Fibroblast of lung (primary cell): Measurements from ENCODE around the gene SC5D. TPM values are rescaled to one million over a fixed set of nuclear protein-coding genes. Genes with fewer than 3 reads are reported as not detected.

Experiments
- DNase-seq, 2 donors: peaks; one replicate each; pipeline versions ENCODE4 v3.0.0 to v3.0.0-alpha.2; 2010; ENCODE audit warnings: low read depth in 2 of 2
- H2AFZ ChIP-seq: 2 replicates; pipeline ENCODE4 v1.5.1; 2012; ENCODE audit warnings: low read length, control low read depth, inconsistent platforms
- H3K27ac ChIP-seq: 2 replicates; pipeline ENCODE4 v1.5.1; 2011; ENCODE audit warnings: low read length, control low read depth; ENCODE audit not compliant: insufficient read depth
- H3K27me3 ChIP-seq: 2 replicates; pipeline ENCODE4 v1.5.1; 2011; ENCODE audit warnings: mild to moderate bottlenecking, low read length; ENCODE audit not compliant: control insufficient read depth, insufficient read depth
- H3K36me3 ChIP-seq: 2 replicates; pipeline ENCODE4 v1.5.1; 2011; ENCODE audit warnings: low read length; ENCODE audit not compliant: control insufficient read depth, insufficient read depth
- H3K4me1 ChIP-seq: 2 replicates; pipeline ENCODE4 v1.5.1; 2011; ENCODE audit warnings: low read length; ENCODE audit not compliant: control insufficient read depth, insufficient read depth; ENCODE audit errors: extremely low read depth
- H3K4me2 ChIP-seq: 2 replicates; pipeline ENCODE4 v1.5.1; 2011; ENCODE audit warnings: low read length, control low read depth; ENCODE audit not compliant: insufficient read depth; ENCODE audit errors: extremely low read depth
- H3K4me3 ChIP-seq, 4 experiments: fragments of 200-600 bp in 1 of 4; sonication (generic) in 1 of 4; replicated peaks in 1 of 4; 2 replicates each; pipeline ENCODE4 v1.5.1; 2011 to 2016; ENCODE audit warnings: low read length in 4 of 4, low read depth in 3 of 4, mild to moderate bottlenecking in 3 of 4, control low read depth in 2 of 4, inconsistent platforms in 1 of 4, mixed read lengths in 1 of 4; ENCODE audit not compliant: insufficient read depth in 1 of 4; ENCODE audit errors: control extremely low read depth in 1 of 4
- H3K79me2 ChIP-seq: 2 replicates; pipeline ENCODE4 v1.5.1; 2012; ENCODE audit warnings: mild to moderate bottlenecking, low read length, inconsistent platforms; ENCODE audit not compliant: control insufficient read depth, insufficient read depth
- H3K9ac ChIP-seq: 2 replicates; pipeline ENCODE4 v1.5.1; 2011; ENCODE audit warnings: mild to moderate bottlenecking, low read length, control low read depth; ENCODE audit not compliant: insufficient read depth
- H3K9me3 ChIP-seq: 2 replicates; pipeline ENCODE4 v1.5.1; 2012; ENCODE audit warnings: low read depth, low read length; ENCODE audit not compliant: control insufficient read depth, insufficient read depth
- H4K20me1 ChIP-seq: 2 replicates; pipeline ENCODE4 v1.5.1; 2011; ENCODE audit warnings: low read length; ENCODE audit not compliant: control insufficient read depth, insufficient read depth; ENCODE audit errors: extremely low read depth
- EZH2 ChIP-seq: IDR thresholded peaks from 2 replicates; pipeline ENCODE4 v1.5.1; 2012; ENCODE audit warnings: low read length, control low read depth, mild to moderate bottlenecking; ENCODE audit errors: missing control alignments
- polyA minus RNA-seq: library from RNA; depleted of rRNA, polyadenylated mRNA; stranded (reverse); fragments of >200 nt; gene quantifications from 2 replicates; pipeline ENCODE4 v1.2.3, GENCODE V29; 2011; ENCODE audit warnings: low replicate concordance
- polyA plus RNA-seq, 2 donors: library from polyadenylated mRNA; depleted of rRNA in 1 of 2; stranded (reverse) in 1 of 2; unstranded in 1 of 2; fragments of >200 nt; gene quantifications; 2 replicates each; pipeline ENCODE4 v1.2.1, GENCODE V29; 2011 to 2012; ENCODE audit warnings: missing spikeins in 1 of 2
- total RNA-seq: library from RNA; depleted of rRNA; stranded (reverse); fragments of >200 nt; gene quantifications from 2 replicates; pipeline ENCODE4 v1.2.1, GENCODE V29; 2014
- TF ChIP-seq, protein P1 (sequence below), 2 donors: IDR thresholded peaks in 1 of 2; conservative IDR thresholded peaks in 1 of 2; 1 replicate in 1 of 2; 2 replicates in 1 of 2; pipeline ENCODE4 v1.5.1; 2011 to 2012; ENCODE audit warnings: low read length in 2 of 2, control low read depth in 1 of 2, inconsistent platforms in 1 of 2, low read depth in 1 of 2, mild to moderate bottlenecking in 1 of 2

SC5D gene, protein sequence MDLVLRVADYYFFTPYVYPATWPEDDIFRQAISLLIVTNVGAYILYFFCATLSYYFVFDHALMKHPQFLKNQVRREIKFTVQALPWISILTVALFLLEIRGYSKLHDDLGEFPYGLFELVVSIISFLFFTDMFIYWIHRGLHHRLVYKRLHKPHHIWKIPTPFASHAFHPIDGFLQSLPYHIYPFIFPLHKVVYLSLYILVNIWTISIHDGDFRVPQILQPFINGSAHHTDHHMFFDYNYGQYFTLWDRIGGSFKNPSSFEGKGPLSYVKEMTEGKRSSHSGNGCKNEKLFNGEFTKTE
- 62.1 and 112 TPM in 2 replicates for total RNA-seq
- 67.0 and 102 TPM in 2 replicates for polyA plus RNA-seq
- polyA plus RNA-seq (2012), result 48.4 and 65.3 TPM in 2 replicates
- polyA minus RNA-seq, result 67.8 and 81.0 TPM in 2 replicates

DNA sequence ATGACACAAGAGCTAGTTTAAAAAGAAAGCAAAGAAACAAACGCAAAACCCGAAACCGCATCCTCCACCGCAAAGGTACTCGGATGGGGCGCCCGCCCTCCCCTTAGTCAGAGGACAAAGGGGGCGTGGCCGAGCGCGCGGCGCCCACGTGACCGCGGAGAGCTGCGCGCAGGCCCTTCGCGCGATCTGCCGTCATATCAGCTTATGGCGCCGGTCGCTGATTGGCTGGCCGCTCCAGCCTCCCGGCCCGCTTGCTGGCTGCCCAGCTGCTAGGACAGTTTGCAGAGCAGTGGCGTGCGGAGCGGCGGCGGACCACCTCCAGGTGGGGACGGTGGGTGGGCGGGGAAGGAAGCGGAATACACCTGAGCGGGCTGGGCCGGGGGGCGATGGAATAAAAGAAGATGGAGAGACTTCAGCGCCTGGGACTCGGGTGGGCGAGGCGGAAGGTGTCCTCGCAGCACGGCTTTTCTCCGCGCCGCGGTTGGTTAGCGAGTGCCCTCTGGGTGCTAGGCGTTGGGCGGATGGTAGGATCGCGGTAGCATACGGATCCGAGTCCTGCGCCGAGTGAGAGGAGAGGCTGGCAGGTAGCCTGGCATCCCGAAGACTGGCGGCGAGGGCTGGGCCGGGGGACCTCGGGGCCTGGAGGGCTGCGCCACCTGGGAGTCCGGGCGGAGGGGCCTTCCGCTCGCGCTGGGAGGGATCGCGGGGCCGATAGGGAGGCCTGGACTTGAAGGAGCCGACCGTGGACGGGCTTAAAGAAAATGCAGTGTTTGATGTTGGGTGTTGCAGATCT, at the start of gene SC5D:
Gene SC5D, plus strand, starts transcription at position 277 of the 793 bp plus-strand sequence. CDS start 10,605 bp downstream, outside the sequence.
- TF ChIP-seq EZH2, result no peak
- TF ChIP-seq, protein P1, sequence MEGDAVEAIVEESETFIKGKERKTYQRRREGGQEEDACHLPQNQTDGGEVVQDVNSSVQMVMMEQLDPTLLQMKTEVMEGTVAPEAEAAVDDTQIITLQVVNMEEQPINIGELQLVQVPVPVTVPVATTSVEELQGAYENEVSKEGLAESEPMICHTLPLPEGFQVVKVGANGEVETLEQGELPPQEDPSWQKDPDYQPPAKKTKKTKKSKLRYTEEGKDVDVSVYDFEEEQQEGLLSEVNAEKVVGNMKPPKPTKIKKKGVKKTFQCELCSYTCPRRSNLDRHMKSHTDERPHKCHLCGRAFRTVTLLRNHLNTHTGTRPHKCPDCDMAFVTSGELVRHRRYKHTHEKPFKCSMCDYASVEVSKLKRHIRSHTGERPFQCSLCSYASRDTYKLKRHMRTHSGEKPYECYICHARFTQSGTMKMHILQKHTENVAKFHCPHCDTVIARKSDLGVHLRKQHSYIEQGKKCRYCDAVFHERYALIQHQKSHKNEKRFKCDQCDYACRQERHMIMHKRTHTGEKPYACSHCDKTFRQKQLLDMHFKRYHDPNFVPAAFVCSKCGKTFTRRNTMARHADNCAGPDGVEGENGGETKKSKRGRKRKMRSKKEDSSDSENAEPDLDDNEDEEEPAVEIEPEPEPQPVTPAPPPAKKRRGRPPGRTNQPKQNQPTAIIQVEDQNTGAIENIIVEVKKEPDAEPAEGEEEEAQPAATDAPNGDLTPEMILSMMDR (conservative IDR thresholded peaks at IDR 0.05 in 1 of 2, IDR thresholded peaks at IDR 0.05 in 1 of 2; ENCODE audit: low read depth in 1 of 2, low read length in 2 of 2), result no peak
- peaks cover 3% of the 10 kb centered on the region for H4K20me1 ChIP-seq
- peak within 1 kb of the TSS; percentile 76 for H3K9ac ChIP-seq
- H3K9me3 ChIP-seq, result no peaks in the 10 kb centered on the region
- H3K27ac ChIP-seq, result peak within 1 kb of the TSS; percentile 69
- H3K4me3 ChIP-seq, result peak within 1 kb of the TSS; percentile 50 to 87 (median 77)
- peaks cover 32% of the 10 kb centered on the region for H3K79me2 ChIP-seq
- no peaks in the 10 kb centered on the region for H3K36me3 ChIP-seq
- peaks cover 6% of the 10 kb centered on the region for H3K4me1 ChIP-seq
- peak; percentile 93 to 94 for DNase-seq
- peak within 1 kb of the TSS; percentile 100 for H3K4me2 ChIP-seq
- peaks cover 14% of the 10 kb centered on the region for H3K27me3 ChIP-seq
- peak within 1 kb of the TSS; percentile 99 for H2AFZ ChIP-seq

DNA sequence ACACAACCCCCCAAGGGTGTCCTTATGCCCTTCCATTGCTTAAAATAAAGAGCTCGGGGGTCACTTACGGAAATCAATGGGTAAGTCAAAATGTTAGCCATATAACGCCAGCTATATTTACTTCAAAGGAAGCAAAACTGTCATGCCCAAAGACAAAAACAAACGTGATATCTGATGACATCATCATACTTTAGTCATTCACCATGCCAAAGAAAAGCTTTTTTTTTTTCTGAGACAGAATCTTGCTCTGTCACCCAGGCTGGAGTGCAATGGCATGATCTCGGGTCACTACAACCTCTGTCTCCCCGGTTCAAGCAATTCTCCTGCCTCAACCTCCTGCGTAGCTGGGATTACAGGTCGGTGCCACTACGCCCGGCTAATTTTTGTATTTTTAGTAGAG, 47.7 kb upstream of the SC5D start:
- no peak for DNase-seq
- H3K27me3 ChIP-seq, result peaks cover 5% of the 10 kb centered on the region
- H3K36me3 ChIP-seq, result no peaks in the 10 kb centered on the region
- no peak overlapping the region for H3K9ac ChIP-seq
- no peaks in the 10 kb centered on the region for H3K79me2 ChIP-seq
- H3K27ac ChIP-seq, result no peak overlapping the region
- no peak overlapping the region for H3K4me2 ChIP-seq
- no peak overlapping the region for H3K4me3 ChIP-seq
- no peak overlapping the region for H2AFZ ChIP-seq
- TF ChIP-seq EZH2, result no peak
- TF ChIP-seq, protein P1 (conservative IDR thresholded peaks at IDR 0.05 in 1 of 2, IDR thresholded peaks at IDR 0.05 in 1 of 2; ENCODE audit: low read depth in 1 of 2, low read length in 2 of 2), result no peak
- H3K4me1 ChIP-seq, result no peaks in the 10 kb centered on the region
- H4K20me1 ChIP-seq, result no peaks in the 10 kb centered on the region
- H3K9me3 ChIP-seq, result no peaks in the 10 kb centered on the region
